H1 (cell line): ENCODE data around the gene PRPF38A. TPM values are rescaled to one million over a fixed set of nuclear protein-coding genes. Genes with fewer than 3 reads are reported as not detected.

ENCODE experiments used
- CBX5 ChIP-seq: fragments of 300-800, 300-1000 bp; sonication (generic); IDR thresholded peaks from 2 replicates; pipeline ENCODE4 v1.7.1; 2016; ENCODE audit warnings: antibody characterized with exemption, low read length, low read depth
- HDAC2 ChIP-seq, 2 experiments: fragments of 300-600 bp in 1 of 2; sonication (generic) in 1 of 2; IDR thresholded peaks; 2 replicates each; pipeline ENCODE4 v1.6.1; 2011 to 2012; ENCODE audit warnings: low read depth in 2 of 2, low read length in 2 of 2, mild to moderate bottlenecking in 2 of 2, moderate library complexity in 2 of 2, borderline replicate concordance in 1 of 2, inconsistent platforms in 1 of 2
- POLR2A ChIP-seq, 2 experiments: IDR thresholded peaks; 1 replicate in 1 of 2; 2 replicates in 1 of 2; pipeline ENCODE4 v1.6.1; 2011; ENCODE audit warnings: low read depth in 2 of 2, low read length in 2 of 2, mild to moderate bottlenecking in 2 of 2; ENCODE audit errors: control extremely low read depth in 1 of 2
- SP4 ChIP-seq: IDR thresholded peaks from 2 replicates; pipeline ENCODE4 v1.6.1; 2012; ENCODE audit warnings: low read length, inconsistent platforms
- polyA plus RNA-seq, 7 experiments: library from polyadenylated mRNA; depleted of rRNA in 3 of 7; stranded (reverse) in 5 of 7; unstranded in 2 of 7; fragments of >200 nt in 5 of 7; fragments of 200-250 nt in 2 of 7; gene quantifications; 1 replicate in 5 of 7; 2 replicates in 1 of 7; 4 replicates in 1 of 7; pipeline versions ENCODE4 v1.2.1 to v1.2.3, GENCODE V29; 2011 to 2013; ENCODE audit warnings: missing spikeins in 2 of 7, mixed read lengths in 2 of 7
- total RNA-seq: library from RNA; stranded (reverse); fragmentation: NEBNext Ultra II Directional; extraction: Animal tissue kit (Norgen Biotek cat#: 25700); gene quantifications from 2 replicates; pipeline ENCODE4 v1.2.1, GENCODE V29; 2021

The PRPF38A gene
- total and polyA plus RNA-seq, 2 of the 8 experiments (the other 6 are each of a cell fraction or from before 2014, with no cell fraction given), result 25.6 to 76.2 TPM

GRCh38 chr1:52400131-52400530 is 4.3 kb upstream of the PRPF38A start (continued):
- TF ChIP-seq POLR2A (IDR thresholded peaks at IDR 0.05; ENCODE audit: control extremely low read depth in 1 of 2, low read depth in 2 of 2, low read length in 2 of 2) (no peak; a peak in 1 of 3 replicates), HDAC2 (IDR thresholded peaks at IDR 0.05; ENCODE audit: borderline replicate concordance in 1 of 2, low read depth in 2 of 2, low read length in 2 of 2) (no peak), SP4 (no peak), CBX5 (no peak)
- TF ChIP-seq, all 59 proteins: peak for 0
